ENCODE data around the gene MILR1. TPM values are rescaled to one million over a fixed set of nuclear protein-coding genes. Genes with fewer than 3 reads are reported as not detected.

Gene MILR1
- total and polyA plus RNA-seq, 2 donors (not counting 3 experiments of a cell fraction or from before 2014, with no cell fraction given): 1.2 to 17.8 TPM

DNA sequence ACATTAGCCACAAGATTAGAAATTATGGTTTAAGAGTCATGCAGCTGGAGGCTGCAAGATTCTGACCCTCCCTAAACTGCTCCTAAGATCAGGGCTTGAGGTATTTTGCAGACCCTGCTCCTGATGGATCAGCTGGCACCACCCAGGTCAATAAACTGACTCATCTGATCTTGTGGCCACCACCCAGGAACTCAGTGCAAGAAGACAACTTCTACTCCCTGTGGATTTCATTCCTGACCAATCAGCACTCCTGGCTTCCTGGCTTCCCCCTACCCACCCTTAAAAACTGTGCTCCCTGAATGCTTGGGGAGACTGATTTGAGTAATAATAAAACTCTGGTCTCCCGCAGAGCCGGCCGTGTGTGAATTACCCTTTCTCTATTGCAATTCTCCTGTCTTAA lies 25.0 kb upstream of the MILR1 start:
- H3K4me2 ChIP-seq (ENCODE audit: insufficient read depth, low read length): no peak overlapping the region
- no peak for FAIRE-seq
- DNase-seq (ENCODE audit: low read depth, low spot score): no peak
- dilution Hi-C loops (cut with MboI; ENCODE audit: extremely low pct_ligation_motif_present, low sequenced_read_pairs) (no loop called here), intact Hi-C loops (cut with micrococcal nuclease) (loop anchor here (5.0 kb wide), 1 partner anchor 38 kb away; no protein-coding TSS in a partner anchor)
- POLR2A ChIA-PET: no interaction called here
- no peaks in the 10 kb centered on the region for H3K9me1 ChIP-seq (replicated peaks; ENCODE audit: control insufficient read depth, extremely low read depth, insufficient read depth, low read length)
- no peaks in the 10 kb centered on the region for H3K9me3 ChIP-seq (replicated peaks; ENCODE audit: control insufficient read depth, insufficient read depth, low read length)
- H2AFZ ChIP-seq (ENCODE audit: low read depth, low read length): no peak overlapping the region
- H3K9ac ChIP-seq (replicated peaks; ENCODE audit: extremely low read depth, insufficient read depth, low read length): no peak overlapping the region
- no peaks in the 10 kb centered on the region for H3K4me1 ChIP-seq (ENCODE audit: control insufficient read depth, extremely low read depth, insufficient read depth, low read length)
- no peaks in the 10 kb centered on the region for H3K27me3 ChIP-seq (ENCODE audit: control insufficient read depth in 2 of 2, insufficient read depth in 2 of 2, low read length in 2 of 2)
- no peaks in the 10 kb centered on the region for H4K20me1 ChIP-seq (replicated peaks; ENCODE audit: control insufficient read depth, extremely low read depth, insufficient read depth, low read length)
- no peak overlapping the region for H3K4me3 ChIP-seq (replicated peaks in 1 of 3; ENCODE audit: insufficient read depth in 1 of 3, low read depth in 1 of 3, low read length in 3 of 3)
- no peaks in the 10 kb centered on the region for H3K36me3 ChIP-seq (ENCODE audit: control insufficient read depth in 2 of 2, extremely low read depth in 1 of 2, insufficient read depth in 2 of 2, low read length in 2 of 2)
- no peak overlapping the region for H3K27ac ChIP-seq (ENCODE audit: insufficient read depth, low read depth, low read length)
- no TSS peak for BruUV-seq (replicated peaks)
- CTCF ChIA-PET: interaction anchor here (7.1 kb wide), 1 partner anchor 67 kb away, joined by 345 read pairs; no protein-coding TSS in a partner anchor
- no peaks in the 10 kb centered on the region for H3K79me2 ChIP-seq (ENCODE audit: control insufficient read depth, insufficient read depth, low read length)
- no peak for TF ChIP-seq FOS (IDR thresholded peaks at IDR 0.05; ENCODE audit: borderline replicate concordance, insufficient read depth, low read length)
- no peak for TF ChIP-seq EZH2 (IDR thresholded peaks at IDR 0.05; ENCODE audit: borderline replicate concordance, low read depth, low read length, severe bottlenecking)
- no peak for TF ChIP-seq GATA2 (IDR thresholded peaks at IDR 0.05; ENCODE audit: insufficient read depth, insufficient read length, low read depth, low read length)
- TF ChIP-seq JUN (IDR thresholded peaks at IDR 0.05; ENCODE audit: borderline replicate concordance, insufficient read depth, insufficient read length, low read depth): no peak
- TF ChIP-seq POLR2A (IDR thresholded peaks at IDR 0.05; ENCODE audit: low read depth, low read length): no peak
- TF ChIP-seq, protein P1, sequence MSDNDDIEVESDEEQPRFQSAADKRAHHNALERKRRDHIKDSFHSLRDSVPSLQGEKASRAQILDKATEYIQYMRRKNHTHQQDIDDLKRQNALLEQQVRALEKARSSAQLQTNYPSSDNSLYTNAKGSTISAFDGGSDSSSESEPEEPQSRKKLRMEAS (IDR thresholded peaks at IDR 0.05; ENCODE audit: insufficient read depth, insufficient read length): no peak
- TF ChIP-seq, protein P2, sequence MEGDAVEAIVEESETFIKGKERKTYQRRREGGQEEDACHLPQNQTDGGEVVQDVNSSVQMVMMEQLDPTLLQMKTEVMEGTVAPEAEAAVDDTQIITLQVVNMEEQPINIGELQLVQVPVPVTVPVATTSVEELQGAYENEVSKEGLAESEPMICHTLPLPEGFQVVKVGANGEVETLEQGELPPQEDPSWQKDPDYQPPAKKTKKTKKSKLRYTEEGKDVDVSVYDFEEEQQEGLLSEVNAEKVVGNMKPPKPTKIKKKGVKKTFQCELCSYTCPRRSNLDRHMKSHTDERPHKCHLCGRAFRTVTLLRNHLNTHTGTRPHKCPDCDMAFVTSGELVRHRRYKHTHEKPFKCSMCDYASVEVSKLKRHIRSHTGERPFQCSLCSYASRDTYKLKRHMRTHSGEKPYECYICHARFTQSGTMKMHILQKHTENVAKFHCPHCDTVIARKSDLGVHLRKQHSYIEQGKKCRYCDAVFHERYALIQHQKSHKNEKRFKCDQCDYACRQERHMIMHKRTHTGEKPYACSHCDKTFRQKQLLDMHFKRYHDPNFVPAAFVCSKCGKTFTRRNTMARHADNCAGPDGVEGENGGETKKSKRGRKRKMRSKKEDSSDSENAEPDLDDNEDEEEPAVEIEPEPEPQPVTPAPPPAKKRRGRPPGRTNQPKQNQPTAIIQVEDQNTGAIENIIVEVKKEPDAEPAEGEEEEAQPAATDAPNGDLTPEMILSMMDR (IDR thresholded peaks at IDR 0.05; ENCODE audit: extremely low read depth in 1 of 2, insufficient read depth in 1 of 2, low read depth in 1 of 2, low read length in 2 of 2): no peak
- no peak for TF ChIP-seq POLR2AphosphoS5 (IDR thresholded peaks at IDR 0.05; ENCODE audit: insufficient read depth, low read depth, low read length)
- TF ChIP-seq MYC (IDR thresholded peaks at IDR 0.05; ENCODE audit: low read depth, low read length): no peak

Data from endothelial cell of umbilical vein (primary cell).